ENCODE measurements around the gene TPM2.

The TPM2 gene

GRCh38 chr9:35674025-35674361 lies 15.7 kb downstream of the TPM2 start:
- no peak for DNase-seq

- DNase-seq, result no peak
These were observed 16.3 kb downstream of the TPM2 start, which contains the start of gene CA9 for GRCh38 chr9:35673132-35674024. Gene CA9 (plus strand): TSS chr9:35673928. CDS start chr9:35673960, 32 bp downstream.

- no peak for DNase-seq
These were observed 20.2 kb downstream of the TPM2 start for GRCh38 chr9:35669331-35670145.

- DNase-seq, result no peak
These were observed 21.8 kb downstream of the TPM2 start for GRCh38 chr9:35667939-35668338.

GRCh38 chr9:35666549-35666948 lies 23.2 kb downstream of the TPM2 start:
- DNase-seq, result no peak

GRCh38 chr9:35666045-35666444 lies 23.7 kb downstream of the TPM2 start:
- DNase-seq, result no peak

- DNase-seq, result no peak
These were observed 24.3 kb downstream of the TPM2 start for GRCh38 chr9:35665471-35665818.

- peak; percentile 70 for DNase-seq
These were observed 24.9 kb downstream of the TPM2 start, which contains the start of gene ARHGEF39 for GRCh38 chr9:35664531-35665470. Gene ARHGEF39 (minus strand): TSS chr9:35665195. CDS start chr9:35665169, 26 bp downstream.

- no peak for DNase-seq
These were observed 27.3 kb downstream of the TPM2 start for GRCh38 chr9:35662437-35662836.

GRCh38 chr9:35661756-35662350 lies 27.9 kb downstream of the TPM2 start:
- DNase-seq, result peak; percentile 67

- no peak for DNase-seq
These were observed 28.7 kb downstream of the TPM2 start for GRCh38 chr9:35660966-35661415.

GRCh38 chr9:35659340-35659739 lies 30.4 kb downstream of the TPM2 start:
- DNase-seq, result no peak

- peak; percentile 20 for DNase-seq
These were observed 30.8 kb downstream of the TPM2 start for GRCh38 chr9:35658968-35659220.

- peak; percentile 85 for DNase-seq
These were observed 31.4 kb downstream of the TPM2 start, which contains the start of gene CCDC107 for GRCh38 chr9:35658137-35658967. Gene CCDC107 (plus strand): TSS chr9:35658292. CDS start chr9:35658380, 88 bp downstream.

GRCh38 chr9:35657546-35658136 lies 32.1 kb downstream of the TPM2 start, which contains the start of gene RMRP:
Gene RMRP (minus strand): TSS chr9:35658019.
- peak; percentile 86 for DNase-seq

- peak; percentile 13 for DNase-seq
These were observed 32.7 kb downstream of the TPM2 start for GRCh38 chr9:35656831-35657545.

GRCh38 chr9:35656348-35656747 lies 33.4 kb downstream of the TPM2 start:
- no peak for DNase-seq

- no peak for DNase-seq
These were observed 36.1 kb downstream of the TPM2 start for GRCh38 chr9:35653611-35654010.

- DNase-seq, result no peak
These were observed 36.9 kb downstream of the TPM2 start for GRCh38 chr9:35652829-35653209.

Data from CD4-positive, alpha-beta T cell treated with Interleukin-6 for 4 hours (primary cell).